ENCODE measurements around the gene KCNJ13. TPM values are rescaled to one million over a fixed set of nuclear protein-coding genes. Genes with fewer than 3 reads are reported as not detected.

The KCNJ13 gene
- total RNA-seq, 1 donor from 2014 or later = not detected

DNA sequence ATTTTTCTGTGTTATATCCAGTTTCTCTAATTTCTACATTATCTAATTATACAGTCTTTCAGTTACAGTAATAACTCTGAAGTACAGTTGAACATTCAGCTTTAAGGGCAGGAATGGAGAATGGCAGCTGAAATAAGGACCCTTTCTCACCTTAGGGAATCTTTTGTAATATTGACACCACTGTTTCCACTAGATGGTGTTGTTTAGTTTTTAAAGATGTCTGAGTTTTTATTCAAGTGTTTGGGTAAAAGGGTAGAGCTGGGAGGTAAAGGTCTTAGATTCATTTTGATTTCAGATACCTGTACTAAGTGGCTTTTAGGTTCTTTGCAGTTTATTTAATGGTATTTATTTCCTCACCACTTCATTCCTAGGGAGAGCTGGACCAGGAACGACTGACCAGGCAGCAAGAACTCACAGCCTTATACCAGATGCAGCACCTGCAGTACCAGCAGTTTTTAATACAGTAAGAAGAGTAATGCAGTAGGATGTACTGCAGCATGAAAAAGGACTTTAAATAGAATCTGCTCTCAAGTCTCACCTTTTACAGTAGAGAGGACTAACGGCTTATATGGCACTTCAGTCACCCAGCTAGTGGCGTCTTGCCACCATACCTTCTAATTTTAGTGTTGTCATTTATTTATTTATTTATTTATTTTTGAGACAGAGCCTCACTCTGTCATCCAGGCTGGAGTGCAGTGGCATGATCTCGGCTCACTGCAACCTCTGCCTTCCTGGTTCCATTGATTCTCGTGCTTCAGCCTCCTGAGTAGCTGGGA lies 33.2 kb upstream of the KCNJ13 start:
- DNase-seq (ENCODE audit: extremely low spot score in 2 of 2) = no peak
- H3K4me1 ChIP-seq = no peaks in the 10 kb centered on the region
- intact Hi-C loops (cut with DNase I) = no loop called here
- TF ChIP-seq POLR2AphosphoS5 (IDR thresholded peaks at IDR 0.05; ENCODE audit: insufficient read depth in 1 of 2, low read depth in 1 of 2) = no peak
- TF ChIP-seq CTCF (IDR thresholded peaks at IDR 0.05) = no peak
- no peak for TF ChIP-seq POLR2A (IDR thresholded peaks at IDR 0.05)
- peaks cover 0 to 66% of the 10 kb centered on the region in 2 donors for H3K36me3 ChIP-seq
- H3K9me3 ChIP-seq = no peaks in the 10 kb centered on the region
- no peaks in the 10 kb centered on the region for H3K27me3 ChIP-seq
- no peak overlapping the region for H3K27ac ChIP-seq
- no peak overlapping the region for H3K4me3 ChIP-seq

- no peaks in the 10 kb centered on the region for H3K4me1 ChIP-seq
- H3K27ac ChIP-seq = no peak overlapping the region
- no peak for TF ChIP-seq POLR2AphosphoS5 (IDR thresholded peaks at IDR 0.05; ENCODE audit: insufficient read depth in 1 of 2, low read depth in 1 of 2)
- no peak for TF ChIP-seq POLR2A (IDR thresholded peaks at IDR 0.05)
- no peak for TF ChIP-seq CTCF (IDR thresholded peaks at IDR 0.05)
- peaks cover 0 to 37% of the 10 kb centered on the region in 2 donors for H3K36me3 ChIP-seq
- no peak overlapping the region for H3K4me3 ChIP-seq
- H3K27me3 ChIP-seq = no peaks in the 10 kb centered on the region
- peaks cover 7% of the 10 kb centered on the region for H3K9me3 ChIP-seq
- DNase-seq (ENCODE audit: extremely low spot score in 2 of 2) = no peak
- intact Hi-C loops (cut with DNase I) = no loop called here
These were observed 25.7 kb upstream of the KCNJ13 start for GRCh38 chr2:232802091-232802490.

DNA sequence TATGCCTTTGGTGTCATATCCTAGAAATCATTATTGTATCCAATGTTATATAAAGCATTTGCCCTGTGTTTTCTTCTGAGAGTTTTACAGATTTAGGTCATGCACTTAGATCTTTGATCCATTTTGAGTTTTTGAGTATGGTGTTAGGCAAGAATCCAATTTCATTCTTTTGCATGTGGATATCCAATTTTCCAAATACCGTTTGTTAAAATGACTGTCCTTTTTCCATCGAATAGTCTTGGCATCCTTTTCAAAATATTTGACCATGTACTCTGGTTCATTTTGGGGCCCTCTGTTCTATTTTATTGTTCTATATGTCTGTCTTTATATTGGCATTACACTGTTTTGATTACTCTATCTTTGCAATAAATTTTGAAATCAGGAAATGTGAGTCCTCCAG lies 23.8 kb upstream of the KCNJ13 start:
- Histone ChIP-seq H3K27me3 (no peaks in the 10 kb centered on the region), H3K36me3 (peaks cover 0 to 47% of the 10 kb centered on the region in 2 donors), H3K27ac (no peak overlapping the region), H3K4me1 (no peaks in the 10 kb centered on the region), H3K9me3 (peaks cover 7% of the 10 kb centered on the region), H3K4me3 (no peak overlapping the region)
- intact Hi-C loops (cut with DNase I) = no loop called here
- no peak for DNase-seq (ENCODE audit: extremely low spot score in 2 of 2)
- TF ChIP-seq POLR2A (IDR thresholded peaks at IDR 0.05) (no peak), CTCF (IDR thresholded peaks at IDR 0.05) (no peak), POLR2AphosphoS5 (IDR thresholded peaks at IDR 0.05; ENCODE audit: insufficient read depth in 1 of 2, low read depth in 1 of 2) (no peak)

DNA sequence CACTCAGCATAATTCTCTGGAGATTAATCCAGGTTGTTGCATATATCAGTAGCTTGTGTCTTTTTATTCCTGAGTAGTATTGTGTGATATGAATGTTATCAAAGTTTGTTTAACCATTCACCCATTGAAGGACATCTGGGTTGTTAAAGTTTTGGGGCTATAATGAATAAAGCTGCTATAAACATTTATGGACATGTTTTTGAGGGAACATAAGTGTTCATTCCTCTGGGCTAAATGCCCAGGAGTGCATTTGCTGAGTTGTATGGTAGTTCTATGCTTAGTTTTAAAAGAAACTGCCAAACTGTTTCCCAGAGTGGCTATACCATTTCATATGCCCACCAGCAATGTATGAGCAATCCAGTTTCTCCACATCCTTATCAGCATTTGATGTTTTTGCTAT lies 21.8 kb upstream of the KCNJ13 start:
- no peak for TF ChIP-seq CTCF (IDR thresholded peaks at IDR 0.05)
- peaks cover 0 to 62% of the 10 kb centered on the region in 2 donors for H3K36me3 ChIP-seq

GRCh38 chr2:232795920-232796319 lies 19.6 kb upstream of the KCNJ13 start:
- TF ChIP-seq POLR2A (IDR thresholded peaks at IDR 0.05) = no peak
- TF ChIP-seq POLR2AphosphoS5 (IDR thresholded peaks at IDR 0.05; ENCODE audit: insufficient read depth in 1 of 2, low read depth in 1 of 2) = no peak
- no peak for TF ChIP-seq CTCF (IDR thresholded peaks at IDR 0.05)
- Histone ChIP-seq H3K36me3 (peaks cover 0 to 68% of the 10 kb centered on the region in 2 donors), H3K27ac (no peak overlapping the region), H3K9me3 (no peaks in the 10 kb centered on the region), H3K4me3 (no peak overlapping the region), H3K4me1 (no peaks in the 10 kb centered on the region), H3K27me3 (no peaks in the 10 kb centered on the region)
- DNase-seq (ENCODE audit: extremely low spot score in 2 of 2) = no peak
- intact Hi-C loops (cut with DNase I) = no loop called here

More for the DNA sequence above, 21.8 kb upstream of the KCNJ13 start:
- intact Hi-C loops (cut with DNase I) = no loop called here
- Histone ChIP-seq H3K4me1 (no peaks in the 10 kb centered on the region), H3K4me3 (no peak overlapping the region), H3K27ac (no peak overlapping the region), H3K9me3 (peaks cover 7% of the 10 kb centered on the region), H3K27me3 (no peaks in the 10 kb centered on the region)
- DNase-seq (ENCODE audit: extremely low spot score in 2 of 2) = no peak
